Measurements from ENCODE around the gene LIPC. TPM values are rescaled to one million over a fixed set of nuclear protein-coding genes. Genes with fewer than 3 reads are reported as not detected.

LIPC gene
- total RNA-seq, 6 experiments from 2014 or later, result 31.1 to 213 (median 86.1) TPM

DNA sequence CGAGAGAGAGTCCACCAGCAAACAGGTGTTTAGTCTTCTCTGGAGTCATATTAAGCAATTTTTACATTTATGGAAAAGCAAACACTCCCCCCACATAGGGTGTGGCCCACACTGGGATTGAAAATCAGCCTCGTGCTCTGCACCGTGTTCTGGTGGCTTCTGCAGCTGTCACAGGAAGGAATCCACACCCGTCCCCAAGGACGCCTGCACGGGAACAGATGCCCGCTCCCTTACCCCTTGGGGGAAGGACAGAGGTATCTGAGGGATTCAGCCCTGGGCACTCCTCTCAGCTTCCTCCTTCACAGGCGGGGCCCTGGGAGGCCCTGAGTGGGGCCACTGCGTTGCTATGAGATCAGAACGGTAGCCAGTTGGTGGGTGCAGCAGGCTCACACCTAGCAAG lies 27.8 kb downstream of the LIPC start:
- Histone ChIP-seq H3K27ac (peak overlapping the region; percentile 21 to 69 (median 61)), H3K4me1 (peaks cover 0 to 34% (median 19%) of the 10 kb centered on the region in 4 donors), H3K9me3 (no peaks in the 10 kb centered on the region), H3K4me3 (no peak overlapping the region), H3K27me3 (no peaks in the 10 kb centered on the region), H3K36me3 (no peaks in the 10 kb centered on the region)
- DNase-seq (no peak), ATAC-seq (peak; percentile 4 to 25 (median 11))
- TF ChIP-seq POLR2A (IDR thresholded peaks at IDR 0.05), result no peak
- WGBS (ENCODE audit: insufficient coverage, low coverage, low lambda C conversion rate, missing lambda C conversion rate), result 51% methylated on average over 3 of the region's 10 CpGs
- intact Hi-C loops (cut with DNase I), result no loop called here

DNA sequence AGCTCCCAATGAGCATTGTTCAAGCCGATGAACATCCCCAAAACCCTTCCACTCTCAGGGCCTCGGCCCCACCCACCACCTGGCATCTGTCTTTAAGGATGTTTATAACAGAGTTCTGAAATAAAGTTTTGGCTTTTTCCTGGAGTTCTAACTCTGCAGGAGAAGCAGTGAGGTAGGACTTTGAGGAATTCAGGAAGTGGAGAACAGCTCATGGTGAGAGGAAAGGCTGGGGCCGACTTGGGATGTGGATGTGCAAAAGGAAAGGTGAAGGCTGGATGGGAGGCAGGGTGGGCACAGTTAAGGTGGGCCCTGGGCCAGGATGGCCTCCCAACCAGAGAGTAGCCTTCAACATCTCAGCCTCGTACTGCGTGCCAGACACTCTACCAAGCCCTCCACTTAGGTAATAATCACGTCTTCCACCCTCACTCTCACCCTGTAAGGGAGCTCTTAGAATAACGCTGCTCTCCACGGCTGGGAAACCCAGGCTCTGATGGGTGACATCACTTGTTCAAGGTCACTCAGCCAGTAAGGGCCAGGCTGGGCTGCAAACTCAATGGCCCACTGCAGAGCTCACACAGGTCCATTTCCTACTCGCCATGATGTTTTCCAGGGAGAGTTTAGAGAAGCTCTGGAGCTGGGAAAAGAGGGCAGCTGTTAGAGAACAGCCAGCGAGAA lies 28.5 kb downstream of the LIPC start:
- ATAC-seq (no peak), DNase-seq (no peak)
- H3K9me3 ChIP-seq, result no peaks in the 10 kb centered on the region
- no peaks in the 10 kb centered on the region for H3K27me3 ChIP-seq
- TF ChIP-seq POLR2A (IDR thresholded peaks at IDR 0.05), result no peak
- TF ChIP-seq, protein P1, sequence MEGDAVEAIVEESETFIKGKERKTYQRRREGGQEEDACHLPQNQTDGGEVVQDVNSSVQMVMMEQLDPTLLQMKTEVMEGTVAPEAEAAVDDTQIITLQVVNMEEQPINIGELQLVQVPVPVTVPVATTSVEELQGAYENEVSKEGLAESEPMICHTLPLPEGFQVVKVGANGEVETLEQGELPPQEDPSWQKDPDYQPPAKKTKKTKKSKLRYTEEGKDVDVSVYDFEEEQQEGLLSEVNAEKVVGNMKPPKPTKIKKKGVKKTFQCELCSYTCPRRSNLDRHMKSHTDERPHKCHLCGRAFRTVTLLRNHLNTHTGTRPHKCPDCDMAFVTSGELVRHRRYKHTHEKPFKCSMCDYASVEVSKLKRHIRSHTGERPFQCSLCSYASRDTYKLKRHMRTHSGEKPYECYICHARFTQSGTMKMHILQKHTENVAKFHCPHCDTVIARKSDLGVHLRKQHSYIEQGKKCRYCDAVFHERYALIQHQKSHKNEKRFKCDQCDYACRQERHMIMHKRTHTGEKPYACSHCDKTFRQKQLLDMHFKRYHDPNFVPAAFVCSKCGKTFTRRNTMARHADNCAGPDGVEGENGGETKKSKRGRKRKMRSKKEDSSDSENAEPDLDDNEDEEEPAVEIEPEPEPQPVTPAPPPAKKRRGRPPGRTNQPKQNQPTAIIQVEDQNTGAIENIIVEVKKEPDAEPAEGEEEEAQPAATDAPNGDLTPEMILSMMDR (IDR thresholded peaks at IDR 0.05), result no peak
- WGBS (ENCODE audit: insufficient coverage, low coverage, low lambda C conversion rate, missing lambda C conversion rate), result 75% methylated on average over 2 of the region's 10 CpGs
- no peak overlapping the region for H3K4me3 ChIP-seq
- H3K36me3 ChIP-seq, result no peaks in the 10 kb centered on the region
- intact Hi-C loops (cut with DNase I), result no loop called here
- H3K27ac ChIP-seq, result peak overlapping the region; percentile 21 to 69 (median 61)
- H3K4me1 ChIP-seq, result peaks cover 0 to 41% (median 23%) of the 10 kb centered on the region in 4 donors

DNA sequence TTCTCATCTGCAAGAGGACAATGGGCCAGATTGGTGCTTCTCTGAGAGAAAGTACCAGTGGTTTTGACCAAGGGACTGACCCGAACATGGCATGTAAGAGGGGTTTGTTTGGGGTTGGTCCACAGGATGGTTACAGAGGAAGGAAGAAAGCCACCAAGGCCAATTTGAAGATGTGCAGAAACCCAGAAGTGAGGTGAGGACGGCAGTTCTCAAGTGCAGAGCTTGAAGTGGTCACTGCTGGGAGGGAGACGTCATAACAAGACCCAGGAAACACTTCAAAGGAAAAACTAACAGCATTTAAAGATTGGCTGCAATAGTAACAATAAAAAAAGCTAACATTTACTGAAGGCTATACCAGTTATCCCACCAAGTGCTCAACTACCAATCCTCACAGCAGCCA lies 29.1 kb downstream of the LIPC start:
- WGBS (ENCODE audit: insufficient coverage, low coverage, low lambda C conversion rate, missing lambda C conversion rate), result 91% methylated on average over 3 of the region's 3 CpGs
- Histone ChIP-seq H3K36me3 (no peaks in the 10 kb centered on the region), H3K9me3 (no peaks in the 10 kb centered on the region), H3K27ac (no peak overlapping the region), H3K4me3 (no peak overlapping the region), H3K4me1 (peaks cover 0 to 47% (median 26%) of the 10 kb centered on the region in 4 donors), H3K27me3 (no peaks in the 10 kb centered on the region)
- ATAC-seq, result no peak
- TF ChIP-seq POLR2A (IDR thresholded peaks at IDR 0.05), result no peak
- TF ChIP-seq, protein P1 (IDR thresholded peaks at IDR 0.05), result no peak
- DNase-seq, result no peak
- intact Hi-C loops (cut with DNase I), result no loop called here

DNA sequence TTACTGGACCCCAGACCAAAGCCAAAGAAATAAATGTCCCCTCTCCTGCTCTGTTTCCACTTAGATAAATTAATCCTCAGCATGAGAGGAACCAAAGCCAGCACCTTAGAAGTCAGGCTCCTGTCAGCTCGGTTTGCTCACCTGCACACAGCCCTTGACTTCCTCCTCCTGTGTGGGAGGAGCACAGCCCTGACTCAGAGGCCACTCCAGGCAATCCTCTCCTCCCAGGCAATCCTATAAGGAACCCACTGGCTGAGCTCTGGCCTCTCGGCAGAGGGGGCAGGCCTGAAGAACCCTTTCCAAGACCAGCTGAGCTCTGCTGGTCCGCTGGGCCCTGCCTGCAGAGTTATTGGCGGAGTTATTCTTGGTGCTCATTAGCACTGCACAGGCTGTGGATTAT lies 30.8 kb downstream of the LIPC start:
- Histone ChIP-seq H3K27me3 (no peaks in the 10 kb centered on the region), H3K36me3 (no peaks in the 10 kb centered on the region), H3K27ac (no peak overlapping the region), H3K4me1 (peaks cover 0 to 54% (median 27%) of the 10 kb centered on the region in 4 donors), H3K4me3 (no peak overlapping the region), H3K9me3 (no peaks in the 10 kb centered on the region)
- 47% methylated on average over 2 of the region's 4 CpGs for WGBS (ENCODE audit: insufficient coverage, low coverage, low lambda C conversion rate, missing lambda C conversion rate)
- TF ChIP-seq, protein P1 (IDR thresholded peaks at IDR 0.05), result no peak
- no peak for TF ChIP-seq POLR2A (IDR thresholded peaks at IDR 0.05)
- peak in 1 of 4 donors; percentile 19 for ATAC-seq
- DNase-seq, result no peak
- intact Hi-C loops (cut with DNase I), result no loop called here

DNA sequence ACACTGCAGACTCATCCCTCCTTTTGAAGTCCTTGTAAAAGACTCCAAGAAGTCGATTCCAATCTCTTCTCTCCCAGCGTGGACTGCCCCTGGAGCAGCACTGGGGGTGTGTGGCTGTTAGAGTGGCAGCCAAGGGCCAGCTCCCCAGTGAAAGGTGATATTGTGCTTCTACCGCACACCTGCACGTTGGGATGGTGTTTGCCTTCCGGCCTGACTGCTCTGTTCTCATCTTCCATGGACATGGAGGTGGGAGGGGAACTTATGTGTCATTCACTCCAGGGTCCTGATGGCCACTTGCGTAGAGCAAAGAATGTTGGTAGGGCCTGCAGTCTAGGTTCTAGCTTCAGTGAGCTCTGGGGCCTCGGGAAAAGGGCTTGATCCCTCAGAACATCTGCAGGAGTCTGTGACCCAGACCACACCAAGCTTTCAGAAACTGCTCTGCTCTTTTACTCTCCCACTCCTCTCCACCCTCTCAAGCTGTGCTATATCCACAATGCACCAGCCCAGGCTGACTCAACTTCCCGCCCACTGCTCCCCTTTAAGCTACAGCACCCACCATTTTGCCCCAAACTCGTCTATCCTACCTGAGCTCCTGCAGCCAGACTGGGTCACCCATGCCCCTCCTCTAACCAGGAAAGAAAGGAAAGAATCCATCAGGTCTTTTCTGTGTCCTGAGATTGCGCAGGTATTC lies 31.3 kb downstream of the LIPC start:
- TF ChIP-seq POLR2A (IDR thresholded peaks at IDR 0.05), result no peak
- TF ChIP-seq, protein P1 (IDR thresholded peaks at IDR 0.05), result no peak
- H3K9me3 ChIP-seq, result no peaks in the 10 kb centered on the region
- no peak overlapping the region for H3K4me3 ChIP-seq
- H3K4me1 ChIP-seq, result peaks cover 0 to 52% (median 24%) of the 10 kb centered on the region in 4 donors
- ATAC-seq (no peak), DNase-seq (no peak)
- no peak overlapping the region for H3K27ac ChIP-seq
- no peaks in the 10 kb centered on the region for H3K36me3 ChIP-seq
- intact Hi-C loops (cut with DNase I), result no loop called here
- WGBS (ENCODE audit: insufficient coverage, low coverage, low lambda C conversion rate, missing lambda C conversion rate), result 86% methylated on average over 8 of the region's 10 CpGs
- H3K27me3 ChIP-seq, result no peaks in the 10 kb centered on the region
